Measurements from ENCODE around the gene COPG2. TPM values are rescaled to one million over a fixed set of nuclear protein-coding genes. Genes with fewer than 3 reads are reported as not detected.

Gene COPG2, protein sequence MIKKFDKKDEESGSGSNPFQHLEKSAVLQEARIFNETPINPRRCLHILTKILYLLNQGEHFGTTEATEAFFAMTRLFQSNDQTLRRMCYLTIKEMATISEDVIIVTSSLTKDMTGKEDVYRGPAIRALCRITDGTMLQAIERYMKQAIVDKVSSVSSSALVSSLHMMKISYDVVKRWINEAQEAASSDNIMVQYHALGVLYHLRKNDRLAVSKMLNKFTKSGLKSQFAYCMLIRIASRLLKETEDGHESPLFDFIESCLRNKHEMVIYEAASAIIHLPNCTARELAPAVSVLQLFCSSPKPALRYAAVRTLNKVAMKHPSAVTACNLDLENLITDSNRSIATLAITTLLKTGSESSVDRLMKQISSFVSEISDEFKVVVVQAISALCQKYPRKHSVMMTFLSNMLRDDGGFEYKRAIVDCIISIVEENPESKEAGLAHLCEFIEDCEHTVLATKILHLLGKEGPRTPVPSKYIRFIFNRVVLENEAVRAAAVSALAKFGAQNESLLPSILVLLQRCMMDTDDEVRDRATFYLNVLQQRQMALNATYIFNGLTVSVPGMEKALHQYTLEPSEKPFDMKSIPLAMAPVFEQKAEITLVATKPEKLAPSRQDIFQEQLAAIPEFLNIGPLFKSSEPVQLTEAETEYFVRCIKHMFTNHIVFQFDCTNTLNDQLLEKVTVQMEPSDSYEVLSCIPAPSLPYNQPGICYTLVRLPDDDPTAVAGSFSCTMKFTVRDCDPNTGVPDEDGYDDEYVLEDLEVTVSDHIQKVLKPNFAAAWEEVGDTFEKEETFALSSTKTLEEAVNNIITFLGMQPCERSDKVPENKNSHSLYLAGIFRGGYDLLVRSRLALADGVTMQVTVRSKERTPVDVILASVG
- total RNA-seq (2021; fragmentation: NEBNext Ultra II Directional; extraction: Animal tissue kit (Norgen Biotek cat#: 25700)) (51.3 and 53.1 TPM in 2 replicates), polyA plus RNA-seq (2011; rRNA removed) (35.3 and 50.3 TPM in 2 replicates), polyA minus RNA-seq (2011; rRNA and poly(A)+ RNA removed) (81.3 and 124 TPM in 2 replicates)
- polyA plus RNA-seq (2011; cell fraction: cytosol; rRNA removed) = 55.3 TPM
- 25.3 TPM for polyA plus RNA-seq (2011; cell fraction: nucleus; rRNA removed)
- 48.4 to 55.7 TPM (median 53.3 TPM) in 4 replicates for polyA plus RNA-seq (2012, experiment 1 of 2)
- 6.3 TPM for polyA plus RNA-seq (2012, experiment 2 of 2)
- polyA plus RNA-seq (2013, experiment 1 of 2) = 25.5 TPM
- polyA plus RNA-seq (2013, experiment 2 of 2) = 26.0 TPM
- 34.9 TPM for polyA minus RNA-seq (2011; cell fraction: cytosol; rRNA and poly(A)+ RNA removed)
- polyA minus RNA-seq (2011; cell fraction: nucleus; rRNA and poly(A)+ RNA removed) = 45.7 TPM
- long read RNA-seq, experiment 1, transcript COPG2-202 (24 exons, 3,134 nt) = major isoform, 6 of 23 reads
- long read RNA-seq, experiment 1, partial matches to known transcripts = 10 of 23 reads
- long read RNA-seq, experiment 1, other reads (novel, unspliced or antisense) = 7 of 23 reads
- long read RNA-seq, experiment 2, partial matches to known transcripts = 1 of 9 reads
- long read RNA-seq, experiment 2, other reads (novel, unspliced or antisense) = 4 of 9 reads

DNA sequence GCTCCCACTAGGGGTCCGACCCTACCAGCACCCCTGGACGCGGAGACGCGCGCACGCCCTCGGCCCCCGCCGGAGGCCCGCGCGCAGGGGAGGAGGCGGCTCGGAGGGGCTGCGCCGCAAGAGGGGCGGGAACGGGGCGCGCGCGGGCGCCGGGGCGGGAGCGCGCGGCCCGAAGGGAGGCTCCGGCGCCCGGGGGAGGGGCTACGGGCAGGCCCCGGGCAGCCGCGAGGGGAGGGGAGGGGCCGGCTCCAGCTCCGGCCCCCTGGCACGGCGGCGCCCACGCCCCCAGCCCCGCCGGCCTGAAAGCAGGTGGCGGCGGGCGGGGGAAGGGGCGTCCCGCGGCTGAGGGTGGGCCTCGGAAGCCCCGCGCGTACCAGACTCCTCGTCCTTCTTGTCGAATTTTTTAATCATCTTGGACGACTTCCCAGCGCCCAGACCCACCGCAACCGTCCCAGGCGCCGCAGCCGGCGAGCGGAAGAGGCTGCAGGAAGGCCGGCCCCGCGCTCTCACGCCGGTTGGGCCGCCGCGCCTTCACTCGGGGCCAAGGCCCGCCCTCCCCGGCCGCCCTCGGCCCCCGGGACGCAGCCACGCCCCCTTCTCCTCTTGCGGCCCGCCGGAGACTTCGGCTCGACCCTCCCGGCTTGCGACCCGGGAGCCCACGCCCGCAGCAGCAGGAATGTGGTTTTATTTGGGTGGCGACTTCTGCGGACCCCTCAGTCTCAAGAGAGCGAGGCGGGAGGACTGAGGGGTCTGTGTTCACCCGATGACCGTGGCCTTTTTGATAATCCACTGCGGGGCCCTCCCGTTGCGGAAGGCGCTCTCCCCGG, at the start of gene COPG2:
Gene COPG2 (minus strand): TSS at position 491 of the 827 bp plus-strand sequence. CDS start 80 bp downstream, at position 411.
- Histone ChIP-seq H3K79me2 (ENCODE audit: control insufficient read depth in 1 of 2, insufficient read depth in 2 of 2, low read length in 2 of 2) (peaks cover 0 to 3% of the 10 kb centered on the region in 2 experiments; a peak in 1 of 4 replicates), H2BK5ac (ENCODE audit: low read depth, low read length) (peak within 1 kb of the TSS; percentile 28; the same call in 1 of the 2 replicates), H3K79me1 (ENCODE audit: low read depth, low read length) (no peaks in the 10 kb centered on the region), H3K36me3 (ENCODE audit: control insufficient read depth in 2 of 4, insufficient read depth in 4 of 4, low read length in 3 of 4) (peaks cover 0 to 23% (median 7%) of the 10 kb centered on the region in 4 experiments; a peak in 3 of 8 replicates), H4K8ac (ENCODE audit: extremely low read depth, insufficient read depth, low read length) (peak within 1 kb of the TSS; percentile 90), H3K56ac (replicated peaks; ENCODE audit: insufficient read length, low read depth, low read length) (no peak within 1 kb of the TSS), H4K91ac (replicated peaks; ENCODE audit: insufficient read length, low read length) (no peak within 1 kb of the TSS), H2BK15ac (ENCODE audit: low read length) (no peak within 1 kb of the TSS), H3K4me2 (ENCODE audit: insufficient read depth in 1 of 2, low read depth in 2 of 2, low read length in 2 of 2) (peak within 1 kb of the TSS; percentile 86), H4K20me1 (replicated peaks in 1 of 2; ENCODE audit: control insufficient read depth in 1 of 2, insufficient read depth in 2 of 2, low read length in 2 of 2) (peaks cover 0 to 2% of the 10 kb centered on the region in 2 experiments), H2AFZ (ENCODE audit: low read length) (peak within 1 kb of the TSS; percentile 96), H2BK20ac (ENCODE audit: low read length) (no peak within 1 kb of the TSS), H3K9ac (replicated peaks in 1 of 4; ENCODE audit: extremely low read depth in 1 of 4, low read depth in 3 of 4, low read length in 3 of 4) (peak within 1 kb of the TSS; percentile 27 to 61 (median 50); a peak in 6 of 7 replicates), H3K27ac (ENCODE audit: low read depth, low read length) (peak within 1 kb of the TSS; percentile 44; the same call in 1 of the 2 replicates), H3K18ac (ENCODE audit: extremely low read depth, low read length) (peak within 1 kb of the TSS; percentile 66; the same call in 1 of the 2 replicates), H3K23me2 (ENCODE audit: low read depth, low read length) (peaks cover 2% of the 10 kb centered on the region; the same call in 1 of the 2 replicates), H3K4me3 (ENCODE audit: extremely low read depth in 1 of 4, insufficient read depth in 2 of 4, low read depth in 3 of 4, low read length in 4 of 4) (peak within 1 kb of the TSS; percentile 56 to 88 (median 80)), H3K23ac (ENCODE audit: insufficient read length) (no peak within 1 kb of the TSS), H2BK120ac (replicated peaks; ENCODE audit: low read depth, low read length) (no peak within 1 kb of the TSS), H3K9me3 (ENCODE audit: insufficient read depth in 2 of 2, low read depth in 1 of 2, low read length in 1 of 2) (no peaks in the 10 kb centered on the region), H2AK5ac (ENCODE audit: low read depth, low read length) (no peak within 1 kb of the TSS), H3K27me3 (replicated peaks in 1 of 4; ENCODE audit: control insufficient read depth in 3 of 4, extremely low read depth in 1 of 4, insufficient read depth in 3 of 4, low read length in 3 of 4) (no peaks in the 10 kb centered on the region), H3K14ac (ENCODE audit: insufficient read length) (no peak within 1 kb of the TSS), H3K4me1 (replicated peaks in 1 of 4; ENCODE audit: control insufficient read depth in 3 of 4, insufficient read depth in 4 of 4, low read length in 3 of 4) (peaks cover 0 to 7% (median 0%) of the 10 kb centered on the region in 4 experiments; a peak in 1 of 7 replicates), H3K4ac (replicated peaks; ENCODE audit: insufficient read length, low read depth, low read length) (no peak within 1 kb of the TSS), H4K5ac (ENCODE audit: insufficient read length, low read depth, low read length) (peak within 1 kb of the TSS; percentile 75), H2BK12ac (ENCODE audit: low read depth, low read length) (no peak within 1 kb of the TSS)
- 2% methylated on average over 29 of the region's 103 CpGs; no CpG with 5 or more reads in 1 of the 2 experiments for WGBS, 2 experiments (ENCODE audit: extremely low coverage in 1 of 2, insufficient coverage in 1 of 2, insufficient read length in 1 of 2, insufficient replicate concordance in 2 of 2, low coverage in 1 of 2, low lambda C conversion rate in 2 of 2, missing lambda C conversion rate in 1 of 2)
- FAIRE-seq (no peak), DNase-seq (ENCODE audit: low read depth in 1 of 2, low spot score in 2 of 2) (peak; percentile 34 to 92)
- ChIA-PET POLR2A (ENCODE audit: partially characterized antibody) (no interaction called here), CTCF (ENCODE audit: partially characterized antibody) (interaction anchor here (1.1 kb wide), 1 partner anchor 89 kb away, joined by 3 read pairs; no protein-coding TSS in a partner anchor)
- TF ChIP-seq NANOG (IDR thresholded peaks at IDR 0.05; ENCODE audit: insufficient read depth, low read depth, low read length, poor library complexity, severe bottlenecking) = no peak

All from H1 (cell line).